Hematopoietic multipotent progenitor cell treated with erythropoietin and hydrocortisone succinate and interleukin-3 and kit ligand, for 17 days (in vitro differentiated cells): ENCODE measurements around the gene ARL4A.

Experiments
- DNase-seq: peaks from one replicate; pipeline ENCODE4 v3.0.0-alpha.2; 2015; ENCODE audit warnings: low spot score

Gene ARL4A

GRCh38 chr7:12726908-12727307 lies 39.5 kb downstream of the ARL4A start:
- no peak for DNase-seq

- DNase-seq: peak; percentile 46
Observed at GRCh38 chr7:12727455-12728191, 40.2 kb downstream of the ARL4A start.

GRCh38 chr7:12728192-12728538 lies 40.7 kb downstream of the ARL4A start:
- peak; percentile 65 for DNase-seq

- DNase-seq: peak; percentile 91
Observed at GRCh38 chr7:12729112-12729511, 41.7 kb downstream of the ARL4A start.

- DNase-seq: peak; percentile 69
Observed at GRCh38 chr7:12730523-12730922, 43.1 kb downstream of the ARL4A start.

GRCh38 chr7:12731214-12731656 lies 43.8 kb downstream of the ARL4A start:
- DNase-seq: peak; percentile 93

- DNase-seq: peak; percentile 88
Observed at GRCh38 chr7:12731775-12732174, 44.3 kb downstream of the ARL4A start.

- DNase-seq: no peak
Observed at GRCh38 chr7:12732428-12732827, 45.0 kb downstream of the ARL4A start.

GRCh38 chr7:12735923-12736322 lies 48.5 kb downstream of the ARL4A start:
- DNase-seq: no peak

- no peak for DNase-seq
Observed at GRCh38 chr7:12737373-12737772, 49.9 kb downstream of the ARL4A start.

- DNase-seq: no peak
Observed at GRCh38 chr7:12737836-12738235, 50.4 kb downstream of the ARL4A start.

GRCh38 chr7:12738665-12739064 lies 51.2 kb downstream of the ARL4A start:
- DNase-seq: no peak
